Measurements from ENCODE around the gene PKD2L1. TPM values are rescaled to one million over a fixed set of nuclear protein-coding genes. Genes with fewer than 3 reads are reported as not detected.
A peak's percentile ranks its signal among the peaks of the same experiment; 100 is the strongest.

PKD2L1 gene
- total RNA-seq, 4 donors from 2014 or later = not detected

GRCh38 chr10:100373298-100374199 lies 43.5 kb upstream of the PKD2L1 start:
- H3K4me3 ChIP-seq (replicated peaks in 1 of 3) = peak overlapping the region; percentile 39 to 73 (median 71)
- TF ChIP-seq POLR2A (IDR thresholded peaks at IDR 0.05) (peak in 1 of 2 donors; percentile 57), CTCF (IDR thresholded peaks at IDR 0.05) (no peak)
- no peaks in the 10 kb centered on the region for H3K9me3 ChIP-seq
- peak; percentile 99 to 100 for DNase-seq
- no peaks in the 10 kb centered on the region for H3K27me3 ChIP-seq
- H3K27ac ChIP-seq = peak overlapping the region; percentile 96 to 100 (median 96)
- H3K4me1 ChIP-seq = peaks cover 7 to 25% of the 10 kb centered on the region in 2 donors
- no peaks in the 10 kb centered on the region for H3K36me3 ChIP-seq
- intact Hi-C loops (cut with DNase I) = no loop called here
- 0 to 1% methylated on average over 38 to 41 of the region's 45 CpGs for WGBS, 2 donors

GRCh38 chr10:100372415-100373297 lies 42.6 kb upstream of the PKD2L1 start:
- TF ChIP-seq CTCF (IDR thresholded peaks at IDR 0.05) (peak in 1 of 6 experiments; percentile 10), POLR2A (IDR thresholded peaks at IDR 0.05) (no peak)
- 21 to 33% methylated on average over 12 to 16 of the region's 16 CpGs for WGBS, 2 donors
- DNase-seq = no peak
- Histone ChIP-seq H3K27ac (peak overlapping the region; percentile 96 to 100 (median 96)), H3K4me1 (peaks cover 7 to 25% of the 10 kb centered on the region in 2 donors), H3K9me3 (no peaks in the 10 kb centered on the region), H3K4me3 (replicated peaks in 1 of 3) (peak overlapping the region in 1 of 3 donors; percentile 39), H3K27me3 (no peaks in the 10 kb centered on the region), H3K36me3 (no peaks in the 10 kb centered on the region)
- intact Hi-C loops (cut with DNase I) = no loop called here

- peak overlapping the region in 2 of 3 donors; percentile 26 to 62 for H3K27ac ChIP-seq
- no peak for DNase-seq
- no peaks in the 10 kb centered on the region for H3K27me3 ChIP-seq
- no peaks in the 10 kb centered on the region for H3K9me3 ChIP-seq
- WGBS, 2 donors = 87 to 91% methylated on average over 10 of the region's 10 CpGs
- no peak for TF ChIP-seq POLR2A (IDR thresholded peaks at IDR 0.05)
- TF ChIP-seq CTCF (IDR thresholded peaks at IDR 0.05) = no peak
- peaks cover 7 to 25% of the 10 kb centered on the region in 2 donors for H3K4me1 ChIP-seq
- H3K4me3 ChIP-seq (replicated peaks in 1 of 3) = no peak overlapping the region
- intact Hi-C loops (cut with DNase I) = no loop called here
- no peaks in the 10 kb centered on the region for H3K36me3 ChIP-seq
Measured at GRCh38 chr10:100371482-100372027, 41.5 kb upstream of the PKD2L1 start.

- Histone ChIP-seq H3K27me3 (no peaks in the 10 kb centered on the region), H3K9me3 (no peaks in the 10 kb centered on the region), H3K27ac (peak overlapping the region in 2 of 3 donors; percentile 26 to 62), H3K4me1 (peaks cover 7 to 25% of the 10 kb centered on the region in 2 donors), H3K36me3 (no peaks in the 10 kb centered on the region), H3K4me3 (replicated peaks in 1 of 3) (no peak overlapping the region)
- 64 to 68% methylated on average over 7 of the region's 12 CpGs for WGBS, 2 donors
- peak; percentile 22 to 25 for DNase-seq
- intact Hi-C loops (cut with DNase I) = no loop called here
- peak in 1 of 2 donors; percentile 2 for TF ChIP-seq POLR2A (IDR thresholded peaks at IDR 0.05)
- TF ChIP-seq CTCF (IDR thresholded peaks at IDR 0.05) = no peak
Measured at GRCh38 chr10:100370714-100371481, 40.9 kb upstream of the PKD2L1 start.

Data from thyroid gland (tissue), 4 donors.